ENCODE data around the gene RNF166.

DNA sequence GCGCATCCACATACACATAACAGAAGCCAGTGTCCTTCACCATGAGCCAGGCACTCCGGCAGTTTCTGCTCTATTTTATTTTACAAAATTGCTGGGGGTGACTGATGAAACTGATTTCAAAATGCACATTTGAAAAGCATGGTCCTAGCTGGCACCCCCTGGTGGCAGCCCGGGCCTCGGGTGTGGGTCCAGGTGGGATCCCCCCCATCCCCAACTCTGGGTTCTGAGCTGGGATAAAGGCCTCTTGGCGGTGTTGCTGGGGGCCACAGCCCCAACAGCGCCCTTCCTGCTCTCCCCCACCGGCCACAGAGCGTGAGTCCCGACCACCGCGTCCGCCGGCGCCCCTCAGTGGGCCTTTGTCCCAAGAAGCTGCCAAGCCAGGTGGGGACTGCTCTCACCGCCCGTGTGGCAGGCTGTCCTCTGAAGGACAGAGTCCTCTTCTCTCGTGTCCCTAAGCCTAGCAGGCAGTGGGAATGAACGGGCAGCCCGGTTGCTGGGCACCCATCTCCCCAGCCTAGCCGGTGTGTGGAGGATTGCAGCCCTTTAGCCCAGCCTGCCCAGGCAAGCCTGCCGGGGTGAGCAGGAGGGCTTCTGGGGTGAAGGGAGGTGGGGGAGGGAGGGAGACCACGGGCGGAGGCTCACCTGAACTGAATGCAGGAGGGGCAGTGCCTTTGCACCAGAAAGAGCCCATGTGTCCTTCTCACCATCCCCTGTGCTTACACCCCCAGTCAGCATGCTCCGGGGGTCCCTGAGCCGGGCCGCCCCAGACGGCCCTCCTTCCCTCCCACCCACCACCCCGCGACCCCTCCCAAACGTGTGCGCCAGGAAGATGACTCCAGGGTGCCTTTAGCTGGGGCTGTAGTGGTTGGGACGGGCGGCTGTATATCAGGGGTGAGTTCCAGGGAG lies 20.8 kb downstream of the RNF166 start:
- no peak for TF ChIP-seq PKNOX1 (IDR thresholded peaks at IDR 0.05)
- no peak for TF ChIP-seq ARNT (IDR thresholded peaks at IDR 0.05)
- TF ChIP-seq ELF4 (IDR thresholded peaks at IDR 0.05) = no peak
- TF ChIP-seq FOXA1 (IDR thresholded peaks at IDR 0.05) = no peak
- TF ChIP-seq L3MBTL2 (conservative IDR thresholded peaks at IDR 0.05) = no peak
